Parathyroid adenoma (tissue), 2 donors: ENCODE results near the gene LTB4R2.
"Not testable (repeated sequence)": the region's sequence is repeated elsewhere in the genome, so short reads cannot be mapped to it uniquely, and the experiment has no call there.

ENCODE experiments used
- H2AFZ ChIP-seq: fragments of 300-600 bp; sonication (generic); one replicate; pipeline ENCODE4 v1.7.0; 2017; ENCODE audit warnings: antibody characterized with exemption, mild to moderate bottlenecking
- H3K27ac ChIP-seq: fragments of 300-600 bp; sonication (generic); one replicate; pipeline ENCODE4 v1.7.0; 2017
- H3K27me3 ChIP-seq: fragments of 300-600 bp; sonication (generic); one replicate; pipeline ENCODE4 v1.7.0; 2017; ENCODE audit warnings: low read length; ENCODE audit not compliant: control insufficient read depth, insufficient read depth
- H3K36me3 ChIP-seq: fragments of 300-600 bp; sonication (generic); one replicate; pipeline ENCODE4 v1.7.0; 2017; ENCODE audit warnings: low read length; ENCODE audit not compliant: control insufficient read depth, insufficient read depth
- H3K4me1 ChIP-seq: fragments of 300-600 bp; sonication (generic); one replicate; pipeline ENCODE4 v1.7.0; 2017; ENCODE audit warnings: control low read depth
- H3K4me2 ChIP-seq: fragments of 300-600 bp; sonication (generic); one replicate; pipeline ENCODE4 v1.7.0; 2017; ENCODE audit warnings: low read length
- H3K4me3 ChIP-seq: fragments of 300-600 bp; sonication (generic); one replicate; pipeline ENCODE4 v1.7.0; 2017; ENCODE audit warnings: low read depth, low read length
- H3K79me2 ChIP-seq: fragments of 300-600 bp; sonication (generic); one replicate; pipeline ENCODE4 v1.7.0; 2017; ENCODE audit warnings: control low read depth
- H3K9ac ChIP-seq: fragments of 300-600 bp; sonication (generic); one replicate; pipeline ENCODE4 v1.7.0; 2017; ENCODE audit warnings: mild to moderate bottlenecking
- H3K9me3 ChIP-seq: fragments of 300-600 bp; sonication (generic); one replicate; pipeline ENCODE4 v1.7.0; 2017; ENCODE audit warnings: low read length; ENCODE audit not compliant: control insufficient read depth
- CTCF ChIP-seq: fragments of 300-600 bp; sonication (generic); IDR thresholded peaks from one replicate; pipeline ENCODE4 v1.7.0; 2017; ENCODE audit warnings: antibody characterized with exemption, mild to moderate bottlenecking
- donor health status: primary hyperparathyroidism.

Gene LTB4R2

GRCh38 chr14:24327303-24327702, 17.4 kb downstream of the LTB4R2 start:
- no peak overlapping the region for H3K4me3 ChIP-seq
- no peak overlapping the region for H3K4me2 ChIP-seq
- H2AFZ ChIP-seq, result no peak overlapping the region
- H3K79me2 ChIP-seq, result no peaks in the 10 kb centered on the region
- no peaks in the 10 kb centered on the region for H3K27me3 ChIP-seq
- H3K9me3 ChIP-seq, result no peaks in the 10 kb centered on the region
- H3K9ac ChIP-seq, result no peak overlapping the region
- peaks cover under 1% of the 10 kb centered on the region for H3K4me1 ChIP-seq
- TF ChIP-seq CTCF, result no peak
- H3K36me3 ChIP-seq, result no peaks in the 10 kb centered on the region
- H3K27ac ChIP-seq, result no peak overlapping the region

- H3K27ac ChIP-seq, result not testable (repeated sequence)
These were observed 18.0 kb downstream of the LTB4R2 start for GRCh38 chr14:24327914-24328313.

GRCh38 chr14:24329073-24329663, 19.2 kb downstream of the LTB4R2 start:
- Histone ChIP-seq H3K4me2 (no peak overlapping the region), H3K79me2 (no peaks in the 10 kb centered on the region), H3K4me3 (no peak overlapping the region), H3K9me3 (no peaks in the 10 kb centered on the region), H3K27me3 (no peaks in the 10 kb centered on the region), H2AFZ (no peak overlapping the region), H3K27ac (no peak overlapping the region), H3K4me1 (peaks cover 5% of the 10 kb centered on the region), H3K36me3 (no peaks in the 10 kb centered on the region), H3K9ac (no peak overlapping the region)
- no peak for TF ChIP-seq CTCF

More at GRCh38 chr14:24327914-24328313, 18.0 kb downstream of the LTB4R2 start:
- peak; percentile 64 for TF ChIP-seq CTCF
- H3K4me1 ChIP-seq, H2AFZ ChIP-seq, H3K36me3 ChIP-seq, H3K27me3 ChIP-seq, H3K79me2 ChIP-seq, H3K4me3 ChIP-seq, H3K4me2 ChIP-seq, H3K9me3 ChIP-seq, H3K9ac ChIP-seq: not testable (repeated sequence)

- Histone ChIP-seq H3K9me3 (no peaks in the 10 kb centered on the region), H3K79me2 (no peaks in the 10 kb centered on the region), H3K4me1 (peaks cover 8% of the 10 kb centered on the region), H3K27me3 (no peaks in the 10 kb centered on the region), H3K36me3 (no peaks in the 10 kb centered on the region), H3K27ac (no peak overlapping the region), H3K9ac (no peak overlapping the region), H3K4me3 (no peak overlapping the region), H3K4me2 (no peak overlapping the region), H2AFZ (no peak overlapping the region)
- TF ChIP-seq CTCF, result no peak
These were observed 19.8 kb downstream of the LTB4R2 start for GRCh38 chr14:24329736-24330135.

- Histone ChIP-seq H3K9ac (no peak overlapping the region), H3K4me1 (peaks cover 8% of the 10 kb centered on the region), H3K36me3 (no peaks in the 10 kb centered on the region), H3K27ac (no peak overlapping the region), H3K79me2 (no peaks in the 10 kb centered on the region), H3K9me3 (no peaks in the 10 kb centered on the region), H2AFZ (no peak overlapping the region), H3K4me2 (no peak overlapping the region), H3K27me3 (no peaks in the 10 kb centered on the region), H3K4me3 (no peak overlapping the region)
- no peak for TF ChIP-seq CTCF
These were observed 21.2 kb downstream of the LTB4R2 start for GRCh38 chr14:24330973-24331674.
